Measurements from ENCODE around the gene C19orf25. TPM values are rescaled to one million over a fixed set of nuclear protein-coding genes. Genes with fewer than 3 reads are reported as not detected.

The C19orf25 gene
- total and polyA plus RNA-seq, 9 of the 15 experiments (the other 6 are each of a cell fraction or from before 2014, with no cell fraction given), result 0.79 to 96.0 (median 36.1) TPM

GRCh38 chr19:1503089-1503924 lies 24.3 kb upstream of the C19orf25 start (continued):
- no peak for TF ChIP-seq SRSF3 (IDR thresholded peaks at IDR 0.05; ENCODE audit: insufficient read depth, low read length)
- TF ChIP-seq FIP1L1 (IDR thresholded peaks at IDR 0.05; ENCODE audit: low read depth, low read length, poor library complexity, severe bottlenecking), result peak; percentile 47
- TF ChIP-seq, protein P1, sequence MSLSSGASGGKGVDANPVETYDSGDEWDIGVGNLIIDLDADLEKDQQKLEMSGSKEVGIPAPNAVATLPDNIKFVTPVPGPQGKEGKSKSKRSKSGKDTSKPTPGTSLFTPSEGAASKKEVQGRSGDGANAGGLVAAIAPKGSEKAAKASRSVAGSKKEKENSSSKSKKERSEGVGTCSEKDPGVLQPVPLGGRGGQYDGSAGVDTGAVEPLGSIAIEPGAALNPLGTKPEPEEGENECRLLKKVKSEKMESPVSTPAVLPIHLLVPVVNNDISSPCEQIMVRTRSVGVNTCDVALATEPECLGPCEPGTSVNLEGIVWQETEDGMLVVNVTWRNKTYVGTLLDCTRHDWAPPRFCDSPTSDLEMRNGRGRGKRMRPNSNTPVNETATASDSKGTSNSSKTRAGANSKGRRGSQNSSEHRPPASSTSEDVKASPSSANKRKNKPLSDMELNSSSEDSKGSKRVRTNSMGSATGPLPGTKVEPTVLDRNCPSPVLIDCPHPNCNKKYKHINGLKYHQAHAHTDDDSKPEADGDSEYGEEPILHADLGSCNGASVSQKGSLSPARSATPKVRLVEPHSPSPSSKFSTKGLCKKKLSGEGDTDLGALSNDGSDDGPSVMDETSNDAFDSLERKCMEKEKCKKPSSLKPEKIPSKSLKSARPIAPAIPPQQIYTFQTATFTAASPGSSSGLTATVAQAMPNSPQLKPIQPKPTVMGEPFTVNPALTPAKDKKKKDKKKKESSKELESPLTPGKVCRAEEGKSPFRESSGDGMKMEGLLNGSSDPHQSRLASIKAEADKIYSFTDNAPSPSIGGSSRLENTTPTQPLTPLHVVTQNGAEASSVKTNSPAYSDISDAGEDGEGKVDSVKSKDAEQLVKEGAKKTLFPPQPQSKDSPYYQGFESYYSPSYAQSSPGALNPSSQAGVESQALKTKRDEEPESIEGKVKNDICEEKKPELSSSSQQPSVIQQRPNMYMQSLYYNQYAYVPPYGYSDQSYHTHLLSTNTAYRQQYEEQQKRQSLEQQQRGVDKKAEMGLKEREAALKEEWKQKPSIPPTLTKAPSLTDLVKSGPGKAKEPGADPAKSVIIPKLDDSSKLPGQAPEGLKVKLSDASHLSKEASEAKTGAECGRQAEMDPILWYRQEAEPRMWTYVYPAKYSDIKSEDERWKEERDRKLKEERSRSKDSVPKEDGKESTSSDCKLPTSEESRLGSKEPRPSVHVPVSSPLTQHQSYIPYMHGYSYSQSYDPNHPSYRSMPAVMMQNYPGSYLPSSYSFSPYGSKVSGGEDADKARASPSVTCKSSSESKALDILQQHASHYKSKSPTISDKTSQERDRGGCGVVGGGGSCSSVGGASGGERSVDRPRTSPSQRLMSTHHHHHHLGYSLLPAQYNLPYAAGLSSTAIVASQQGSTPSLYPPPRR (CRISPR knock-in tag; IDR thresholded peaks at IDR 0.05; ENCODE audit: borderline replicate concordance), result no peak
- TF ChIP-seq NR0B1 (IDR thresholded peaks at IDR 0.05; ENCODE audit: partially characterized antibody), result no peak
- TF ChIP-seq TAF7 (tag; IDR thresholded peaks at IDR 0.05), result peak; percentile 15; the same call in 1 of the 2 replicates
- no peak for TF ChIP-seq ZNF583 (CRISPR knock-in tag; IDR thresholded peaks at IDR 0.05)
- TF ChIP-seq MYC (IDR thresholded peaks at IDR 0.05; ENCODE audit: low read depth, low read length), result peak; percentile 99
- TF ChIP-seq MYC (CRISPR knock-in tag; IDR thresholded peaks at IDR 0.05; ENCODE audit: borderline replicate concordance, low read depth), result peak; percentile 91; the same call in 1 of the 2 replicates
- 0 out of 2 replicates have a peak, but pooled peaks have one; percentile 21 for TF ChIP-seq ARID1B (IDR thresholded peaks at IDR 0.05)
- TF ChIP-seq BRF2 (IDR thresholded peaks at IDR 0.05; ENCODE audit: borderline replicate concordance, insufficient read depth, insufficient read length), result no peak
- TF ChIP-seq MAX (CRISPR knock-in tag; IDR thresholded peaks at IDR 0.05), result peak; percentile 99
- TF ChIP-seq STAT5B (CRISPR knock-in tag; IDR thresholded peaks at IDR 0.05), result no peak
- TF ChIP-seq SMARCC2 (IDR thresholded peaks at IDR 0.05; ENCODE audit: low read depth), result no peak
- peak; percentile 70 for TF ChIP-seq SP1 (CRISPR knock-in tag; IDR thresholded peaks at IDR 0.05)
- TF ChIP-seq TEAD1 (CRISPR knock-in tag; IDR thresholded peaks at IDR 0.05), result peak; percentile 40 to 63; a peak in 1 of 4 replicates
- TF ChIP-seq FOXA3 (CRISPR knock-in tag; conservative IDR thresholded peaks at IDR 0.05 in 1 of 2, IDR thresholded peaks at IDR 0.05 in 1 of 2), result peak in 1 of 2 experiments; percentile 73; a peak in 1 of 4 replicates
- TF ChIP-seq GATAD2A (IDR thresholded peaks at IDR 0.05), result peak; percentile 80; the same call in 1 of the 2 replicates
- 0 out of 2 replicates have a peak, but pooled peaks have one; percentile 40 for TF ChIP-seq ZNF165 (CRISPR knock-in tag; IDR thresholded peaks at IDR 0.05; ENCODE audit: borderline replicate concordance)
- peak; percentile 34 to 57 for TF ChIP-seq RAD21 (CRISPR knock-in tag; conservative IDR thresholded peaks at IDR 0.05 in 1 of 2, IDR thresholded peaks at IDR 0.05 in 1 of 2)

All from K562 (cell line).